K562 (cell line): ENCODE measurements around the gene PTCH1. TPM values are rescaled to one million over a fixed set of nuclear protein-coding genes. Genes with fewer than 3 reads are reported as not detected.
A peak's percentile ranks its signal among the peaks of the same experiment; 100 is the strongest.

Source experiments
- CCAR2 ChIP-seq: fragments of 200-400 bp; formaldehyde crosslinking; IDR thresholded peaks from 2 replicates; pipeline ENCODE4 v1.6.1; 2017; ENCODE audit warnings: mild to moderate bottlenecking, low read depth, low read length
- DIDO1 ChIP-seq: fragments of 450-650 bp; IDR thresholded peaks from 2 replicates; pipeline ENCODE4 v1.6.1; 2016; ENCODE audit warnings: low read depth, missing biosample characterization, missing genetic modification characterization
- ELF1 ChIP-seq: fragments of 200-800 bp; sonication (Bioruptor generic); IDR thresholded peaks from 2 replicates; pipeline ENCODE4 v1.6.1; 2016; ENCODE audit warnings: missing genetic modification characterization, missing compliant biosample characterization
- RBM22 ChIP-seq: fragments of 200-400 bp; formaldehyde crosslinking; IDR thresholded peaks from 2 replicates; pipeline ENCODE4 v1.6.1; 2018; ENCODE audit warnings: low read length, low read depth; ENCODE audit not compliant: poor library complexity, severe bottlenecking
- SMARCE1 ChIP-seq: fragments of 450-650 bp; IDR thresholded peaks from 2 replicates; pipeline ENCODE4 v1.7.1; 2016; ENCODE audit warnings: mild to moderate bottlenecking
- TBL1XR1 ChIP-seq, 2 experiments: IDR thresholded peaks; 2 replicates each; pipeline ENCODE4 v1.6.1; 2012; ENCODE audit warnings: improper control_type of control experiment in 2 of 2, low read length in 2 of 2, mild to moderate bottlenecking in 1 of 2
- THRAP3 ChIP-seq: fragments of 450-650 bp; IDR thresholded peaks from 2 replicates; pipeline ENCODE4 v1.6.1; 2016; ENCODE audit warnings: mild to moderate bottlenecking, inconsistent platforms, borderline replicate concordance
- WHSC1 ChIP-seq: IDR thresholded peaks from one replicate; pipeline ENCODE4 v1.6.1; 2012; ENCODE audit warnings: low read length, control low read depth, inconsistent platforms
- YBX1 ChIP-seq: fragments of 450-650 bp; IDR thresholded peaks from 2 replicates; pipeline ENCODE4 v1.7.1; 2016; ENCODE audit warnings: mild to moderate bottlenecking
- ZFPM2 ChIP-seq: fragments of 250-450 bp; sonication (Bioruptor Pico); IDR thresholded peaks from 2 replicates; pipeline ENCODE4 v1.5.1; 2022; ENCODE audit warnings: mild to moderate bottlenecking
- ZNF253 ChIP-seq: fragments of 250-450 bp; sonication (Bioruptor Pico); conservative IDR thresholded peaks from 2 replicates; pipeline ENCODE4 v1.6.1; 2021; ENCODE audit warnings: mild to moderate bottlenecking
- ZNF449 ChIP-seq: fragments of 250-450 bp; sonication (Bioruptor Pico); IDR thresholded peaks from 2 replicates; pipeline ENCODE4 v1.8.0; 2022; ENCODE audit warnings: moderate library complexity, mild to moderate bottlenecking, inconsistent platforms
- ZNF57 ChIP-seq: fragments of 450-650 bp; formaldehyde crosslinking; IDR thresholded peaks from 2 replicates; pipeline ENCODE4 v1.4.0; 2020; ENCODE audit warnings: mild to moderate bottlenecking, moderate library complexity
- ZNF592 ChIP-seq: fragments of 450-650 bp; IDR thresholded peaks from 2 replicates; pipeline ENCODE4 v1.6.1; 2017; ENCODE audit warnings: antibody characterized with exemption, mild to moderate bottlenecking
- polyA plus RNA-seq, 8 experiments: library from polyadenylated mRNA; depleted of rRNA in 4 of 8; stranded (reverse) in 5 of 8; unstranded in 3 of 8; fragments of >200 nt; fragmentation: Nextera tagmentation in 2 of 8; fragmentation: Illumina TruSeq in 1 of 8; extraction: Ambion mirVana in 2 of 8; extraction: Trizol in 1 of 8; gene quantifications; 2 replicates each; pipeline versions ENCODE4 v1.2.1 to v1.2.3, GENCODE V29; 2011 to 2014; ENCODE audit warnings: inconsistent platforms in 1 of 8, missing spikeins in 1 of 8
- total RNA-seq, 7 experiments: library from RNA; depleted of rRNA in 6 of 7; stranded (reverse); fragments of >200 nt in 6 of 7; fragmentation: Illumina TruSeq in 2 of 7; extraction: Trizol in 2 of 7; gene quantifications; 2 replicates each; pipeline versions ENCODE4 v1.2.1 to v1.2.3, GENCODE V29; 2011 to 2021; ENCODE audit warnings: low replicate concordance in 1 of 7
- TF ChIP-seq, protein P1 (sequence below): fragments of 450-650 bp; IDR thresholded peaks from one replicate; pipeline ENCODE4 v1.6.1; 2018; ENCODE audit warnings: mild to moderate bottlenecking, moderate library complexity; ENCODE audit not compliant: partially characterized antibody
- TF ChIP-seq, protein P2 (sequence below): sonication (generic); formaldehyde crosslinking; IDR thresholded peaks from 2 replicates; pipeline ENCODE4 v1.8.1; 2023; ENCODE audit warnings: mild to moderate bottlenecking, missing genetic modification reagents, moderate library complexity
- TF ChIP-seq, protein P3 (sequence below): fragments of 250-450 bp; sonication (Bioruptor Pico); IDR thresholded peaks from 2 replicates; pipeline ENCODE4 v1.9.0; 2021; ENCODE audit warnings: mild to moderate bottlenecking, inconsistent platforms

PTCH1 gene
- total and polyA plus RNA-seq, 9 of the 15 experiments (the other 6 are each of a cell fraction or from before 2014, with no cell fraction given), result 0.70 to 9.9 (median 3.8) TPM

DNA sequence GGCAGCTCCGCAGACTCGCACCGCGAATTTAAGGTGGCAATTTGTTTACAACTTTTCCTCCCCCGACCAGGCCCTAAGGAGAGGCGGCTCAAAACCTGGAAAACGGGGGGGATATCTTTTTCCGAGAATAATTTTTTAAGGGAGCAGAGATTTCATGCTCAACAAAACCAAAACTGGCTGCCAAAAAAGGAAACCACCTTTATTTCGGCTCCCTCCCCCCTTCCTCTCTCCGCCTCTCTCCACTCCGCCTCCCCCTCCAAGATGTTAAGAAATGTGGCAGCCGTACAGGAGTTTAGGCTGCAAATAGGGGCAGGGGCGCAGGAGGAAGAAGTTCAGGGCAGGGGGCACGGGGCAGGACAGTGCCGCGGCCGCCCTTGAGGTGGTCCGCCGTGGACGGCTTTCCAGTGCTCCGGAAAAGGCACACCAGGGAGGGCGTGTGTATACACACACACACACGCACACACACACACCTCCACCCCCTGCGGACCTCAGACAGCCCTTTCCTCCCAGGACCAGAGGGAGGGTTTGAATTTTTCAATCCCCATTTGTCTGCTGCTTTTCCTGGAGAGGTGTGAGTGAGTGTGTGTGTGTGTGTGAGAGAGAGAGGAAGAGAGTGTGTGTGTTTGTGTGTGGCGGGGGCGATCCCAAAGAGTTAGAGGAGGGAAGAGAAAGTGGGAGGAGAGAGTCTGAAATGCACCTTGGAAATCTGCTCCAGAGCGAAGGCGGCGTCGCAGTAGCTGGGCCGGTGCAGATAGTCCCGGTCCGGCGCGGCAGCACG is 9.1 kb downstream of the PTCH1 start (continued):
- TF ChIP-seq, protein P1, sequence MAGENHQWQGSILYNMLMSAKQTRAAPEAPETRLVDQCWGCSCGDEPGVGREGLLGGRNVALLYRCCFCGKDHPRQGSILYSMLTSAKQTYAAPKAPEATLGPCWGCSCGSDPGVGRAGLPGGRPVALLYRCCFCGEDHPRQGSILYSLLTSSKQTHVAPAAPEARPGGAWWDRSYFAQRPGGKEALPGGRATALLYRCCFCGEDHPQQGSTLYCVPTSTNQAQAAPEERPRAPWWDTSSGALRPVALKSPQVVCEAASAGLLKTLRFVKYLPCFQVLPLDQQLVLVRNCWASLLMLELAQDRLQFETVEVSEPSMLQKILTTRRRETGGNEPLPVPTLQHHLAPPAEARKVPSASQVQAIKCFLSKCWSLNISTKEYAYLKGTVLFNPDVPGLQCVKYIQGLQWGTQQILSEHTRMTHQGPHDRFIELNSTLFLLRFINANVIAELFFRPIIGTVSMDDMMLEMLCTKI, result no peak
- no peak for TF ChIP-seq ZNF449 (CRISPR knock-in tag)
- TF ChIP-seq ZNF592, result no peak
- no peak for TF ChIP-seq DIDO1
- TF ChIP-seq ELF1, result peak; percentile 30; the same call in 1 of the 2 replicates
- no peak for TF ChIP-seq ZNF57
- TF ChIP-seq TBL1XR1 (IDR thresholded peaks at IDR 0.05; ENCODE audit: low read length in 2 of 2), result no peak
- TF ChIP-seq, protein P2, sequence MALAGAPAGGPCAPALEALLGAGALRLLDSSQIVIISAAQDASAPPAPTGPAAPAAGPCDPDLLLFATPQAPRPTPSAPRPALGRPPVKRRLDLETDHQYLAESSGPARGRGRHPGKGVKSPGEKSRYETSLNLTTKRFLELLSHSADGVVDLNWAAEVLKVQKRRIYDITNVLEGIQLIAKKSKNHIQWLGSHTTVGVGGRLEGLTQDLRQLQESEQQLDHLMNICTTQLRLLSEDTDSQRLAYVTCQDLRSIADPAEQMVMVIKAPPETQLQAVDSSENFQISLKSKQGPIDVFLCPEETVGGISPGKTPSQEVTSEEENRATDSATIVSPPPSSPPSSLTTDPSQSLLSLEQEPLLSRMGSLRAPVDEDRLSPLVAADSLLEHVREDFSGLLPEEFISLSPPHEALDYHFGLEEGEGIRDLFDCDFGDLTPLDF (CRISPR knock-in tag), result no peak
- no peak for TF ChIP-seq ZFPM2 (CRISPR knock-in tag)
- TF ChIP-seq THRAP3, result peak; percentile 13; the same call in 1 of the 2 replicates
- TF ChIP-seq, protein P3, sequence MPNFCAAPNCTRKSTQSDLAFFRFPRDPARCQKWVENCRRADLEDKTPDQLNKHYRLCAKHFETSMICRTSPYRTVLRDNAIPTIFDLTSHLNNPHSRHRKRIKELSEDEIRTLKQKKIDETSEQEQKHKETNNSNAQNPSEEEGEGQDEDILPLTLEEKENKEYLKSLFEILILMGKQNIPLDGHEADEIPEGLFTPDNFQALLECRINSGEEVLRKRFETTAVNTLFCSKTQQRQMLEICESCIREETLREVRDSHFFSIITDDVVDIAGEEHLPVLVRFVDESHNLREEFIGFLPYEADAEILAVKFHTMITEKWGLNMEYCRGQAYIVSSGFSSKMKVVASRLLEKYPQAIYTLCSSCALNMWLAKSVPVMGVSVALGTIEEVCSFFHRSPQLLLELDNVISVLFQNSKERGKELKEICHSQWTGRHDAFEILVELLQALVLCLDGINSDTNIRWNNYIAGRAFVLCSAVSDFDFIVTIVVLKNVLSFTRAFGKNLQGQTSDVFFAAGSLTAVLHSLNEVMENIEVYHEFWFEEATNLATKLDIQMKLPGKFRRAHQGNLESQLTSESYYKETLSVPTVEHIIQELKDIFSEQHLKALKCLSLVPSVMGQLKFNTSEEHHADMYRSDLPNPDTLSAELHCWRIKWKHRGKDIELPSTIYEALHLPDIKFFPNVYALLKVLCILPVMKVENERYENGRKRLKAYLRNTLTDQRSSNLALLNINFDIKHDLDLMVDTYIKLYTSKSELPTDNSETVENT (CRISPR knock-in tag), result no peak
- no peak for TF ChIP-seq RBM22
- TF ChIP-seq ZNF253, result no peak
- TF ChIP-seq SMARCE1, result 0 out of 2 replicates have a peak, but pooled peaks have one; percentile 33
- TF ChIP-seq YBX1, result no peak
- no peak for TF ChIP-seq CCAR2
- no peak for TF ChIP-seq WHSC1
